PC-3 (cell line): Measurements from ENCODE around the gene SFSWAP.

Experiments
- EZH2phosphoT487 ChIP-seq: fragments of 300-600 bp; sonication (generic); IDR thresholded peaks from 2 replicates; pipeline ENCODE4 v1.6.1; 2018; ENCODE audit warnings: mild to moderate bottlenecking, antibody characterized with exemption, low read length, borderline replicate concordance
- TF ChIP-seq, protein P1 (sequence below): fragments of 300-600 bp; sonication (generic); conservative IDR thresholded peaks from 2 replicates; pipeline ENCODE4 v1.5.1; 2017; ENCODE audit warnings: antibody characterized with exemption, low read depth, mild to moderate bottlenecking, low read length

DNA sequence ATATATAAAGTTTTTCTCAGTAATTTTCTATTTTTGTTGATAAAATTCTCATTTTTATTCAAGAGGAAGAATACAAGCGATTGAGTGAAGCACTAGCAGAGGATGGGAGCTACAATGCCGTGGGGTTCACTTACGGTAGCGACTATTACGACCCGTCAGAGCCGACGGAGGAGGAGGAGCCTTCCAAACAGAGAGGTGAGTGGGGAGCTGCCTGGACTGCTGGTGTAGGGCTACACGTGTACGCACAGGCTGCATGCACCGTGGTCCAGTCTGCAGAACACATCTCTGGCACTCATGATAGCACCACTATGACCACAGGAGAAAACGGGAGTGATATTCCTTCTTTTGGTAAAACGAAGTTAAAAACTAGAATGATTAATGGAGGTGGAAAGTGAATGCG, 3.9 kb downstream of the SFSWAP start:
- TF ChIP-seq, protein P1, sequence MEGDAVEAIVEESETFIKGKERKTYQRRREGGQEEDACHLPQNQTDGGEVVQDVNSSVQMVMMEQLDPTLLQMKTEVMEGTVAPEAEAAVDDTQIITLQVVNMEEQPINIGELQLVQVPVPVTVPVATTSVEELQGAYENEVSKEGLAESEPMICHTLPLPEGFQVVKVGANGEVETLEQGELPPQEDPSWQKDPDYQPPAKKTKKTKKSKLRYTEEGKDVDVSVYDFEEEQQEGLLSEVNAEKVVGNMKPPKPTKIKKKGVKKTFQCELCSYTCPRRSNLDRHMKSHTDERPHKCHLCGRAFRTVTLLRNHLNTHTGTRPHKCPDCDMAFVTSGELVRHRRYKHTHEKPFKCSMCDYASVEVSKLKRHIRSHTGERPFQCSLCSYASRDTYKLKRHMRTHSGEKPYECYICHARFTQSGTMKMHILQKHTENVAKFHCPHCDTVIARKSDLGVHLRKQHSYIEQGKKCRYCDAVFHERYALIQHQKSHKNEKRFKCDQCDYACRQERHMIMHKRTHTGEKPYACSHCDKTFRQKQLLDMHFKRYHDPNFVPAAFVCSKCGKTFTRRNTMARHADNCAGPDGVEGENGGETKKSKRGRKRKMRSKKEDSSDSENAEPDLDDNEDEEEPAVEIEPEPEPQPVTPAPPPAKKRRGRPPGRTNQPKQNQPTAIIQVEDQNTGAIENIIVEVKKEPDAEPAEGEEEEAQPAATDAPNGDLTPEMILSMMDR, result no peak
- TF ChIP-seq EZH2phosphoT487, result no peak
